SKM-1 (cell line): ENCODE measurements around the gene DDI2.
A peak's percentile ranks its signal among the peaks of the same experiment; 100 is the strongest.
"Not testable (repeated sequence)": the region's sequence is repeated elsewhere in the genome, so short reads cannot be mapped to it uniquely, and the experiment has no call there.

Experiments used
- DNase-seq: peaks from one replicate; lab custom pipeline; 2025; ENCODE audit not compliant: unreplicated experiment; lab: John Stamatoyannopoulos, UW

DDI2 gene

GRCh38 chr1:15617173-15618076 is at the start of gene DDI2:
Gene DDI2 (plus strand): TSS chr1:15617458. CDS start chr1:15617671, 213 bp downstream.
- DNase-seq = peak; percentile 92

GRCh38 chr1:15568387-15569073 is 48.7 kb upstream of the DDI2 start:
- DNase-seq = no peak

GRCh38 chr1:15570861-15571260 is 46.4 kb upstream of the DDI2 start:
- DNase-seq = no peak

- no peak for DNase-seq
Measured at GRCh38 chr1:15571266-15571665, 46.0 kb upstream of the DDI2 start.

DNA sequence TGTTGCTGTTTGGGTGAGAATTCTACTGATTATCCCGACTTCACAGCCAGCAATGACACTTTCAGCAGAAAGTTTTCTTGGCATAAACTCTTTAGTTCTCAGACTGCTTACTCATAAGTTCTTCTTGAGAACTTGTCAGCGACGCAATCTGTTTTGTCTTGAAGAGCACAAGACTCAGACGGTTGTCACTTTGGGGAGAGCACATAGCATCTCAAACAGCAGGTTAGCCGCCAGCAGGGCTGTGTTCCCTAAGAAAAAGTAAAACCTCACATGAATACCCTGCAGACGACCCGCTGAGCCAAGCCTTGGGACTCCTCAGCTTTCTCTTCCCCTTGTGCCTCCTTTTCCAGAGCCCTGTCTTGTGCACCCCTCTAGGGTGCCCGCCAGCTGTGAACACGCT is 43.8 kb upstream of the DDI2 start:
- DNase-seq = no peak

- DNase-seq = no peak
Measured at GRCh38 chr1:15574741-15575140, 42.5 kb upstream of the DDI2 start.

GRCh38 chr1:15575549-15576150 is 41.6 kb upstream of the DDI2 start:
- no peak for DNase-seq

DNA sequence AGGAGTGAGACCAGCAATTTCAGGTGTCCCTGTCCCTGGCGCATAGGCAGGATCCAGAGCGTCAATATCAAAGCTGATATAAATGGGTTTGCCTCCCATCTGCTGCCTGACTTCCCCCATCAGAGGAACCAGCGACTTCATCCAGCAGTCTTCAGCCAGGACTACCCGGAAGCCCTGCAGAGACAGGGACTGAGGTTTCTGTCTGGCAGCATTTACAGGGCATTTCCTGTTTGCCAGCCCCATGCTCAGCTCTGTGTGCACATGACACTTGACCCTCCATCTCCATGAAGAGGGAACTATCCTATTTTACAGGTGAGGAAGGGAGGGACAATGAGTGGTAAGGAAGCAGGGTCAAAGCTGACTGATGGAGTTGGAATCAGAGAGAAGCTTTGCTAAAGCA is 39.6 kb upstream of the DDI2 start:
- no peak for DNase-seq

DNA sequence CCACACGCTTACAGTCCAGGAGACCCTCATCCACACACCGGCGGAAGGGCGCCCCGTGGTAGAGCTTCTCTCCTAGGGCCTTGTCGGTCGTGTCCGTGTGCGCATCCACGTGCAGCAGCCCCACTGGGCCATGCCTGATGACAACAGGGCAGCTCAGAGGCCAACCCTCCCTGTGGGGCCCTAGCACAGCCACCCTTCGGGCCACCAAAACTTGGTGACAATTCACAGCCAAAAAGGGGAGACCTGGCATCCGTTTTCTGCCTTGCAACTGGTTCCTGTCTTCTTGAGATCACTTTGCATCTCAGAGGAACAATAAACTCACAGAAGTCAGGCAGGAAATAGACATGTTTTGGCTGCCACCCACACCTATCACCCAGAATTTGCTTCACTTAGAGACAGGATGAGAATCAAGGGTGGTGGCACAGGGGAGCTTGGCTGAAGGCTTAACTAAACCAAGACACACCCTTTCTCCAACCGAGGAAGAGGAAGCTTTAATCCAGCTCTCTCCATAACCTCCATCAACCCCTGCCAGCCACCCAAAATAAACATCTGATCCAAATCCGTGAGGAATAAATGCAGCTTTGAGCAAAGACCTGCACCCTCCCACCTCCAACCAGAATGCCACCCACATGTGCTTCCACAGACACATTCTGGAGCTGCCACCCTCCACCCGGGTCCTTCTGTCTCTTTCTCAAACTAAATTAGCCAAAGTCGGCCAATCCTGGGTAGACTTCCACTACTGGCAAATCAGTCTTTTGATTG is 38.2 kb upstream of the DDI2 start:
- no peak for DNase-seq

DNA sequence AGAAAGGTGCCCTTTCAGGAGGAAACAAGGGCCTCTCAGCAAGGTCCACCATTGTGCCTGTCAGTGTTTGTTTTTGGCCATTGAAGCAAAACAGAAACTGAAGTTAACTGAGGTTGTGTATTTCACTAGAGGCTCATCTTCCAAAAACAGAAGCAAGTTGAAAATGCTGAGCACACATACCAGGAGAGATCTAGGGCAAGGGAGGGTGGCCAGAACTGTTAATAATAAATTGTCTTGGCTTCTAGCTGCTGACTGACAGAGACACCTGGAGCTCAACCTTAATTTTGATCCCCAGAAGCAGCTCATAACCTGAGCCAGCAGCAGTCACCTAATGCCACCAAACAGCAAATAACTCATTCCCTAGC is 37.6 kb upstream of the DDI2 start:
- no peak for DNase-seq

DNA sequence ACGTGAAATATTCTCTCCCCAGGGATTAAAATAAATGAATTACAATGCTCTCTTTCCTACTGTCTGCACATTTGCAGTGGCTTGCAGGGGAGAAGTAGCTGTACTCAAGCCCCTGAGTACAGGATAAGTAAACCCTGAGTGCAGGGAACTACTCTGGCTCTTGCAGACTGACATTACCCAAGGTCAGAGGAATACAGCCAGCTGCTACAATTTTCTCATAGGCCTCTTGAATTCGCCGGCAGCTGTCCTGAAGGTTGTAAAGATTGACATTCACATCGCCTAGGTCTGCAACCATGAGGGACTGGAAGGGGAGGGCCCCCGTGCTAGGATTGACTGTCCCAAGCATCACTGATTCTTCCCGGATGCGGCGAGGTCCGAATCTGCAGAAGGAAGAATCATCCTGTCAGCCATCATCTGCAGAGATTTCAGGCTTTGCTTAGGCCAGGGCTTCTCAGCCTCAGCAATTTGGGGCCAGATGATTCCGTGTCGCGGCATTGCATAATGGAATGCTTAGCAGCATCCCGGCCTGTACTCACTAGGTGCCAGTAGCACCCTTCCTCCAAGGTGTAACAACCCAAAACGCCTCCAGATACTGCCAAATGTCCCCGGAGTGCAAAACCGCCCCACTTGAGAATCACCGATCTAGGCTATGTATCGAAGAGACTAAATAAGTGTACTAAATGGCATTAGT is 34.1 kb upstream of the DDI2 start:
- no peak for DNase-seq

- DNase-seq = no peak
Measured at GRCh38 chr1:15584489-15585363, 32.5 kb upstream of the DDI2 start, which contains the start of gene AGMAT. Gene AGMAT (minus strand): TSS chr1:15585051. CDS start chr1:15584967, 84 bp downstream.

DNA sequence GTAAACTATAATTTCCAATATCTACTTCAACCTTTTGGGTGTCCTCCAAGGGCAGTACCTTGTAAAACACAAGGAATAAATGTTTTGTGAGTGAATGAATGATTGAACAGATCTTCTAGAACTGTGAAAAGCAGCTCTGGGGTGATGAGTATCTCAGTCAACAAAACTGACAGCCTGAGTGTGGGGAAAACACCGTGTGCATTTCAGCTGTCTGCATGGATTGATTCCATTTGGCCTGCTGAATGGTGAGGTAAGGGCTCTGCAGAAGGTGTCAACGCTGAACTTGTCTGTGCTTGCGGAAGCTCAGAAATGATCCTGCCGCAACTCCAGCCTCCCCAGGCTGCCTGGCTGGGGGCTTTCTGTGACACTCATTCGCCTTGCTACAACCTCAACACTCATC is 25.0 kb upstream of the DDI2 start:
- no peak for DNase-seq

- DNase-seq = no peak
Measured at GRCh38 chr1:15595809-15596617, 21.2 kb upstream of the DDI2 start.

GRCh38 chr1:15598436-15598835 is 18.8 kb upstream of the DDI2 start:
- DNase-seq = no peak

GRCh38 chr1:15603050-15603965 is 13.9 kb upstream of the DDI2 start:
- peak; percentile 91 for DNase-seq

DNA sequence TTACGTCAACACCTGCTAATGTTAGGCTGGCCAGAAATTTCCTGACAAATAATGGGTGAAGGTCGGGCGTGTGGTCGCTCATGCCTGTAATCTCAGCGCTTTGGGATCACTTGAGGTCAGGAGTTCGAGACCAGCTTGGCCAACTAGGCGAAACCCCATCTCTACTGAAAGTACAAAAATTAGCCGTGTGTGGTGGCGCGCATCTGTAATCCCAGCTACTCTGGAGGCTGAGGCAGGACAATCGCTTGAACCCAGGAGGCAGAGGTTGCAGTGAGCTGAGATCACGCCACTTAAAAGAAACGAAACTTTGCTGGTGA is 13.3 kb upstream of the DDI2 start:
- not testable (repeated sequence) for DNase-seq

GRCh38 chr1:15604400-15604799 is 12.9 kb upstream of the DDI2 start:
- not testable (repeated sequence) for DNase-seq
